ENCODE data around the gene CAPRIN2. TPM values are rescaled to one million over a fixed set of nuclear protein-coding genes. Genes with fewer than 3 reads are reported as not detected.

The CAPRIN2 gene
- polyA plus RNA-seq, 3 donors = 8.3 to 9.9 (median 9.6) TPM

DNA sequence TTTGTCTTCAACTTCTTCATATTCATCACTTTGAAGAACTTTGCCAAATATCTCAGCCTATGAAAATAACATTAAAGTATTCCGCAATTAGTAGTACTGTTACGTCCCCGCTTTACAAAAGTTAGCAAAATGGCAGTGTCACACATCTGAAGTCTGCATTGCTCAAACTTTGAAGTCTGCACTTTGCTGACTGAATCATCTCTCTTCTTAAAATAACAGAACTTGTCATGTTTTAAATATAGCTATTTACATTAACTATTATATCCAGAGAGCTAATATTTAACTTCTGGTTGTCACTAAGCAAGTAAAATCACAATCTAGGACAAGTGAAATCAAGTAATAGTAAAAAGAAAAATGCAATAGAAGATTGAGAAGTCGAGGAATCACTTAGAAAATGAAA is 93.5 kb downstream of the CAPRIN2 start:
- 73 to 74% (median 74%) methylated on average over 4 of the region's 4 CpGs for WGBS, 3 donors
- no peak overlapping the region for H3K27ac ChIP-seq (ENCODE audit: low read depth, low read length)

Other genes with a start within 250 kb of the CAPRIN2 start
- gene IPO8, start 59.1 kb downstream of the CAPRIN2 start, polyA plus RNA-seq = 10 to 100 TPM; 13.4 to 19.9 (median 14.3) TPM
- 1 to 10 TPM in 1 of 3 donors, under 1 TPM in 2; 0.10 to 1.8 (median 0.89) TPM for gene TSPAN11, start 171.8 kb upstream of the CAPRIN2 start, polyA plus RNA-seq